Naive thymus-derived CD8-positive, alpha-beta T cell (primary cell): ENCODE results near the gene PPT2. TPM values are rescaled to one million over a fixed set of nuclear protein-coding genes. Genes with fewer than 3 reads are reported as not detected.
A peak's percentile ranks its signal among the peaks of the same experiment; 100 is the strongest.
"Not testable (repeated sequence)": the region's sequence is repeated elsewhere in the genome, so short reads cannot be mapped to it uniquely, and the experiment has no call there.

ENCODE experiments used
- ATAC-seq, 2 donors: fragments of 150-1000 bp; cut with Tn5 transposase in 1 of 2; sonication (Bioruptor Pico), chemical (Tn5 transposase) in 1 of 2; 1 replicate in 1 of 2; 2 replicates in 1 of 2; pipeline ENCODE4 v1.10.0; 2021; ENCODE audit warnings: mild to moderate bottlenecking in 2 of 2, moderate library complexity in 2 of 2
- POLR2A ChIA-PET: fragments of 350-600 bp; sonication (Branson Sonifier 250); formaldehyde crosslinking; loops from one replicate; lab custom pipeline; 2021; ENCODE audit warnings: antibody characterized with exemption; lab: Charles Lee
- DNase-seq, 10 donors: peaks; one replicate each; pipeline versions ENCODE4 v3.0.0 to v3.0.0-alpha.2; 2020 to 2022
- H3K27ac Mint-ChIP-seq, 10 donors: one replicate each; pipeline ENCODE4 v1.8.0; 2020 to 2022; ENCODE audit warnings: mild to moderate bottlenecking in 10 of 10, mixed read lengths in 10 of 10, moderate library complexity in 4 of 10, inconsistent platforms in 1 of 10
- H3K27me3 Mint-ChIP-seq, 5 donors: one replicate each; pipeline ENCODE4 v1.8.0; 2021 to 2022; ENCODE audit warnings: mixed read lengths in 5 of 5
- H3K36me3 Mint-ChIP-seq, 3 donors: one replicate each; pipeline ENCODE4 v1.8.0; 2020 to 2022; ENCODE audit warnings: mixed read lengths in 3 of 3, mild to moderate bottlenecking in 2 of 3, inconsistent platforms in 1 of 3
- H3K4me1 Mint-ChIP-seq, 4 donors: one replicate each; pipeline ENCODE4 v1.8.0; 2021 to 2022; ENCODE audit warnings: mixed read lengths in 4 of 4
- H3K4me3 Mint-ChIP-seq, 10 donors: one replicate each; pipeline ENCODE4 v1.8.0; 2020 to 2022; ENCODE audit warnings: mild to moderate bottlenecking in 10 of 10, mixed read lengths in 10 of 10, moderate library complexity in 6 of 10, inconsistent platforms in 1 of 10
- H3K9me3 Mint-ChIP-seq, 9 donors: one replicate each; pipeline ENCODE4 v1.8.0; 2020 to 2022; ENCODE audit warnings: mixed read lengths in 9 of 9, mild to moderate bottlenecking in 3 of 9, inconsistent platforms in 1 of 9, moderate library complexity in 1 of 9
- polyA plus RNA-seq, 3 donors: library from polyadenylated mRNA; unstranded; fragments of 300-500 nt; fragmentation: Illumina TruSeq; gene quantifications; one replicate each; pipeline ENCODE4 v1.2.3, GENCODE V29; 2021
- total RNA-seq, 8 experiments: library from RNA in 2 of 8; stranded (reverse) in 2 of 8; gene quantifications; one replicate each; pipeline ENCODE4 v1.2.3 and lab custom pipeline; 2021 to 2026

The PPT2 gene
- total and polyA plus RNA-seq, 5 experiments from 2014 or later, result 17.3 to 23.1 (median 20.6) TPM

DNA sequence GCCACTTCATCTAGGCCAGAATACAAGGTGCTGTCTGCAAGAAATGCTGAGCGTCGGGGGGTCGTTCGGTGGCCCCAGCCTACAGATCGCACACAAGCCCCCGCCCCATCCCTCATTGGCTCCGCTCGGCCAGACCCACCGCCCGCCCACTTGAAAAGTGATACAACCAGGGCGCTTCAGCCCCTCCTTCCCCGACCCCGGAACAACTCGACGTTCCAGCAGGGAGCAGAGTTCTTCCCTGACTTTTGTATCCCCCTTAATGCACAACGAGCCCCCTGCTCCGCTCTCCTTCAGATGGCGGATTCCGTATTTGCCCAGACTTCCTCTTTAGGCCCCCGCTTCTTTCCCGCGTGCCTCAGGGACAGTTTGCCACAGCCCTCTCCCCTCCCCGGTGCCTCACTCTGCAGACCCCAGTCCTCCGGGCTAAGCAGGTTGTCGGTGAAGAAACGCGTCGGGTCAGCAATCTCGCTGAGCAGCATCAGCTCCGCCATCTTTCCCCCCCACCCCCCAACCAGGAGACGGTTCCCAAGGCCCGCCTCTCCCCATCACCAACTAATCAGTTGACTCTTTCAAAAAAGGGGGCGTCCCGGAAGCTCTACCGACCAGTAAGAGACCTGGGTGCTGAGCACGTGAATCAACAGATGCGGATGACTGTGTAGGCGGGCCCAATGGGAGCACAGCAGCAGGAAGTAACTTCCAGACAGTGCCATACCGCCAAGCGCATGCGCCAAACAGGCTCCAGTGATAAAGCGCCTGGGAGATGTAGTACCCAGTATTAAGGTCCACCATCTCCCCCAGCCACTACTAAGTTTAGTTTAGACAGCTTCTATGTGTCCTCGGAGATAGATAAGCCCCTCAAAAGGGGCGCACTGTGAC lies 26.0 kb upstream of the PPT2 start, which contains the start of gene ATF6B:
Gene ATF6B (minus strand): TSS at position 530 of the 876 bp plus-strand sequence. CDS start 39 bp downstream, at position 491.
- Mint-ChIP-seq H3K36me3 (peaks cover 5 to 33% (median 10%) of the 10 kb centered on the region in 3 donors), H3K4me1 (peaks cover 26 to 62% (median 57%) of the 10 kb centered on the region in 4 donors), H3K9me3 (no peaks in the 10 kb centered on the region), H3K4me3 (peak within 1 kb of the TSS; percentile 96 to 100 (median 98)), H3K27ac (peak within 1 kb of the TSS; percentile 90 to 99 (median 97)), H3K27me3 (no peaks in the 10 kb centered on the region)
- peak; percentile 86 to 99 (median 97) for DNase-seq
- POLR2A ChIA-PET, result interaction anchor here (0.6 to 6.7 kb wide), 20 partner anchors 9 to 881 kb away, joined by 3 to 116 read pairs (median 4); partner anchors contain the start of genes AGPAT1, CSNK2B, DDX39B and GPANK1
- peak; percentile 95 to 96 for ATAC-seq

DNA sequence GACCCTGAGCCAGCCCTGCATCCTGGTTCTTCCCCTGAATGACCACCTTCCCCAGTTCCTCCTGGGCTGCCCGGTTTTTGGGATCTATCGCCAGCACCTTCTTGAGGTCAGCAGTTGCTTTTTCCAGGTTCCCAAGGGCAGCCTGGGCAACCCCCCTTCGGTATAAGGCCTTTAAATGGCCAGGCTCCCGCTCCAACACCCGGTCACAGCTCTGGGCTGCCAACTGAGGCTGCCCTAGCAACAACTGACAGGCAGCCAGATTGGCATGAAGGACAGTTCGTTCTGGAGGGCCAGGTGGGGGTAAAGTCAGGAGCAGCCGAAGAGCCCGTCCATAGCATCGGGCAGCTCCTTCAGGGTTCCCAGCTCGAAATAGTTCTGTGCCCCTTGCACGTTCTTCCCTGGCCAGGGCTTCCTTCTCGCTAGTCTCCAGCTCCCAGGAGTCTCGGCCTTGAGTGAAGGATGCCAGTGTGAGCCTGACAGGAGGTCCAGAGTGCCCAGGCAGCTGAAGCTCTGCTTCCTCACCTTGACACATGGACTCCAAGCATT lies 25.1 kb upstream of the PPT2 start:
- ATAC-seq (no peak), DNase-seq (peak in 1 of 10 donors; percentile 37)
- H3K9me3 Mint-ChIP-seq, result no peaks in the 10 kb centered on the region
- peak overlapping the region; percentile 90 to 99 (median 97) for H3K27ac Mint-ChIP-seq
- peaks cover 26 to 55% (median 54%) of the 10 kb centered on the region in 4 donors for H3K4me1 Mint-ChIP-seq
- POLR2A ChIA-PET, result interaction anchor here (0.6 to 6.7 kb wide), 14 partner anchors 10 to 880 kb away, joined by 3 to 116 read pairs (median 6); partner anchors contain the start of genes AGPAT1, CSNK2B, DDX39B and GPANK1
- peak overlapping the region in 9 of 10 donors; percentile 96 to 100 (median 98) for H3K4me3 Mint-ChIP-seq
- H3K27me3 Mint-ChIP-seq, result peaks cover 0 to under 1% (median 0%) of the 10 kb centered on the region in 5 donors
- peaks cover 5 to 24% (median 10%) of the 10 kb centered on the region in 3 donors for H3K36me3 Mint-ChIP-seq

DNA sequence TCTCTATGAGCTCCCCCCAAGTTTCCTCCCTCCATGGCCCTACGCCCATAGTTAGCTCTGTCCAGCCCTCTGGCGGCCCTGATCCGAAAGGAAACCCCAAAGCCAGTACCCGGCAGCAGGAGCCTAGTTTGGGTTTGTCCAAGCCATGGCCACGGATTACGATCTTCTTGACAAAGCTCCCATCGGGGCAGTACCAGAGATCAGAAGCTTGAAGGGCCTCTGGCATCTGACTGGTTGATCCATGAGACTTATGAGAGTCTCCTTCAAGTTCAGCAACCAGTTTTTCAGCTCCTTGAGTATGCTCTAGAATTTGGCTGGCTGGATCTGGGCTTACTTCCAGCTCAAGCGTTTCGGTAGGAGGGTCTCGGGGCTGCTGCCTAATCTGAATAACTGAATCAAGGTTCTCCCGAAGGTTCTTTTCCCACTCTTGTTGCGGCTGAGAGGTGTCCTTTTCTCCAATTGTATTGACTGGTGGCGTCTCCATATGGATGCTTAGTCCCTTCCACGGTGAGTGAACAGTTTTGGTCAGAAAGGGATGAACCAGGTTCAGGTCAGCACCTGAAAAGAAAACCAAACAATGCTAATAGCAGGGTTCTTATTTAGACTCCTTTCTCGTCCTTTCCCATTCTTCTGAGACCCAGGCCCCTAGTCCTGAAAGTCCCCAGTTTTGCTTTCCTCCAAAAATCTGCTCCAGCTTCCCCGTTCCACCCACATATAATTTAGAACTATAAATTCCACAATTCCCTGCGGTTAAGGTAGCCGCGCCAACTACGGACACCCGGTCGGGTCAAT lies 24.4 kb upstream of the PPT2 start:
- H3K27ac Mint-ChIP-seq, result peak overlapping the region; percentile 90 to 99 (median 95)
- H3K4me1 Mint-ChIP-seq, result peaks cover 23 to 49% (median 49%) of the 10 kb centered on the region in 4 donors
- H3K36me3 Mint-ChIP-seq, result peaks cover 5 to 17% (median 5%) of the 10 kb centered on the region in 3 donors
- DNase-seq (peak in 1 of 10 donors; percentile 59), ATAC-seq (no peak)
- peak overlapping the region; percentile 90 to 98 (median 95) for H3K4me3 Mint-ChIP-seq
- no peaks in the 10 kb centered on the region for H3K9me3 Mint-ChIP-seq
- POLR2A ChIA-PET, result interaction anchor here (0.6 to 6.7 kb wide), 13 partner anchors 11 to 843 kb away, joined by 3 to 116 read pairs (median 4); partner anchors contain the start of genes AGPAT1, GPSM3, PBX2 and PRRT1
- H3K27me3 Mint-ChIP-seq, result peaks cover 0 to 3% (median 0%) of the 10 kb centered on the region in 5 donors

DNA sequence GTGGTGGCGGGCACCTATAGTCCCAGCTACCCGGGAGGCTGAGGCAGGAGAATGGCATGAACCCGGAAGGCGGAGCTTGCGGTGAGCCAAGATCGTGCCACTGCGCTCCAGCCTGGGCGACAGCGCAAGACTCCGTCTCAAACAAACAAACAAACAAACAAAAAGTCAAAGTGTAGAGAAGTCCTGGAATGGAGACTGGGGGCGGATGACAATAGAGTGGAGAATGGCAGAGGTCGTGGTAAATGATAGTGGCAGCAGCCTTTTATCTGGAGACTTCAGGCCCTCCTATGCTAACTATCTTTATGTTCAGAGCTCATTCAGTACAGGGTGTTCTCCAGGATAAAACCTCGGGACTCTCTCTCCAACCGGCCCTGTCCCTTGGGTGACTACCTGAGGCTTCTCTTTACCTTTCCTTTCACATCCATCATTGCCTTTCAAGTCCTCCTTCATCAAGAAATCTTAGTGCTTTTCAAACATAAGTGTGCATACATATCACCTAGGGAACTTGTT lies 22.4 kb upstream of the PPT2 start:
- Mint-ChIP-seq H3K9me3 (no peaks in the 10 kb centered on the region), H3K27me3 (peaks cover 0 to 3% (median 0%) of the 10 kb centered on the region in 5 donors), H3K36me3 (peaks cover 0 to 6% (median 0%) of the 10 kb centered on the region in 3 donors), H3K27ac (peak overlapping the region in 3 of 10 donors; percentile 25 to 68 (median 50)), H3K4me3 (peak overlapping the region; percentile 9 to 72 (median 50)), H3K4me1 (peaks cover 17 to 38% (median 37%) of the 10 kb centered on the region in 4 donors)
- POLR2A ChIA-PET, result interaction anchor here (0.9 to 6.7 kb wide), 5 partner anchors 21 to 159 kb away, joined by 3 to 116 read pairs (median 21); partner anchors contain the start of genes AGPAT1, DXO, GPSM3 and PBX2
- no peak for ATAC-seq
- peak in 1 of 10 donors; percentile 27 for DNase-seq

DNA sequence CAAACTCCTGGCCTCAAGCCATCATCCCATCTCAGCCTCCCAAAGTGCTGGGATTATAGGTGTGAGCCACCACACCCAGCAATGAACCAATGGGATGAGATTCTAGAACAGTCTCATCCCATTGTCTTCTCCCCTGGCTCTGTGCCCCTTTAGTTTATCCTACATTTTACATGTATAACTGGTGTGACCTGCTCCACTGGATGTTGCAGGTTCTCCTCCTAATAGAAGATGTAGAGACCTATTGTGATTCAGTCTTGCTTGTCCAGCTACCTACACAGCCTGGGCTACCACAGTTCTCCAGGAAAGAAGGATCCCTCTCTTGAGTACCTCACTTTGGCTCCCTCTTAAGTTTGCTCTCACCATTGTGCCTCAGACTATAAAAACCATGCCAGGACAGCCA lies 21.8 kb upstream of the PPT2 start:
- POLR2A ChIA-PET, result interaction anchor here (0.9 to 6.7 kb wide), 2 partner anchors 23 to 61 kb away, joined by 3 to 116 read pairs; partner anchors contain the start of genes GPSM3 and PBX2
- DNase-seq, result peak in 1 of 10 donors; percentile 15
- H3K27me3 Mint-ChIP-seq, result peaks cover 0 to 3% (median 0%) of the 10 kb centered on the region in 5 donors
- H3K9me3 Mint-ChIP-seq, result no peaks in the 10 kb centered on the region
- no peak for ATAC-seq
- H3K27ac Mint-ChIP-seq, result peak overlapping the region in 2 of 10 donors; percentile 11 to 22
- H3K4me1 Mint-ChIP-seq, result peaks cover 12 to 32% (median 31%) of the 10 kb centered on the region in 4 donors
- H3K4me3 Mint-ChIP-seq, result peak overlapping the region in 4 of 10 donors; percentile 6 to 54 (median 27)
- peaks cover 0 to 3% (median 0%) of the 10 kb centered on the region in 3 donors for H3K36me3 Mint-ChIP-seq

DNA sequence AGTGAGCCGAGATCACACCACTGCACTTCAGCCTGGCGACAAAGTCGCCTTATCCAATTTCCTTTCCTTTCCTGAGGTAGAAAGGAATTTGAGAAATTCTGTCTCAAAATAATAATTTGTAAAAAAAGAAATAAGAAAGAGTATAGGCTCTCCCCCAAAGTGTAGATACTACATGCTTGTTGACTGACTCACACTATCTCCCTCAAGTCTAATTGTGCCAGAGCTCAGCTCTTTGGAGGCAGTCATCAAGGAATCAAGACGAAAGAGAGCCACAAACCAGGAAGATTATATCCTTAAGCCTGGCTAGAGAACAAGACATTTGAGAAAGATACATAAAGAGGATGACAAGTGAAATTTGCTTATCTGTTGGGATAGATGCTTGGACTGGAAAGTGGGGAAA lies 20.2 kb upstream of the PPT2 start:
- Mint-ChIP-seq H3K4me3 (no peak overlapping the region), H3K36me3 (no peaks in the 10 kb centered on the region), H3K9me3 (no peaks in the 10 kb centered on the region), H3K27me3 (peaks cover 0 to 3% (median 0%) of the 10 kb centered on the region in 5 donors), H3K27ac (no peak overlapping the region), H3K4me1 (peaks cover 5 to 16% (median 15%) of the 10 kb centered on the region in 4 donors)
- POLR2A ChIA-PET, result no interaction called here
- ATAC-seq (no peak), DNase-seq (no peak)

DNA sequence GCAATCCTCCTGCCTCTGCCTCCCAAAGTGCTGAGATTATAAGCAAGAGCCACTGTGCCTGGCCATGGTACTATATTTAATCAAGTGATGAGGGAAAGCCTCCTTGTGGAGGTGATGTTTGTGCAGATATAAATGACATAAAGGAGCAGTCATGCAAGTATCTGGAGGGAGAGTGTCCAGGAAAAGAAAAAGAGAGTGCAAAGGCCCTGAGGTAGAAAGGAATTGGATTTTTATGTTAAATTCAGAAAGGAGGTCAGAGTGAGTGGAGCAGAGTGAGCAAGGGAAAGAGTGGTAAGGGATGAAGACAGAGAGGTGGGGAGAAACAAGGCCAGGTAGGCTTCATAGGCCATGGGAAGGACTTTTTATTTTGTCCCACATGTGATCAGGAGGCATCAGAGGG lies 16.5 kb upstream of the PPT2 start:
- no peak overlapping the region for H3K4me3 Mint-ChIP-seq
- no peak for ATAC-seq
- peaks cover 0 to 10% (median 6%) of the 10 kb centered on the region in 5 donors for H3K27me3 Mint-ChIP-seq
- H3K36me3 Mint-ChIP-seq, result no peaks in the 10 kb centered on the region
- H3K9me3 Mint-ChIP-seq, result no peaks in the 10 kb centered on the region
- POLR2A ChIA-PET, result no interaction called here
- H3K27ac Mint-ChIP-seq, result peak overlapping the region in 3 of 10 donors; percentile 1 to 19 (median 6)
- no peak for DNase-seq
- peaks cover 0 to 2% (median 0%) of the 10 kb centered on the region in 4 donors for H3K4me1 Mint-ChIP-seq

DNA sequence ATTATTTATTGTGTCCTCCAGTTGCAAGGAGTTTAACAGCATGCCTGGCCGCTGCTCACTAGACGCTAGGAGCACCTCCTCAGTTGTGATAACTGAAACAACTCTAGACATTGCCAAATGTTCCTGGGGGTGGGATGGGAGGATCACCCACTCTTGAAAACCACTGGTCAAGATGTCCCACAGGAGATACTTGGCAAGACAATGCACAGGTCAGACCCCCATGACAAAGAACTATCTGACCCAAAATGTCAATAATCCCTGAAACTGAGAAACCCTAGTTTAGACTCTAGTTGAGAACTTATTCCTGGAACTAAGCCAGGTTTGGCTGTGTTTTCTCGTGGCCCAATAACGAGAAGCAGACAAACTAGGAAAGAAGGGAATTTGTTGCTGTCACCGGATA lies 14.4 kb upstream of the PPT2 start:
- Mint-ChIP-seq H3K4me1 (peaks cover 0 to 2% (median 0%) of the 10 kb centered on the region in 4 donors), H3K4me3 (no peak overlapping the region), H3K9me3 (no peaks in the 10 kb centered on the region), H3K36me3 (no peaks in the 10 kb centered on the region), H3K27me3 (peaks cover 0 to 8% (median 5%) of the 10 kb centered on the region in 5 donors), H3K27ac (no peak overlapping the region)
- POLR2A ChIA-PET, result interaction anchor here (2.0 kb wide), 1 partner anchor 10 kb away, joined by 4 read pairs; the partner anchor contains the start of gene FKBPL
- no peak for ATAC-seq
- no peak for DNase-seq

DNA sequence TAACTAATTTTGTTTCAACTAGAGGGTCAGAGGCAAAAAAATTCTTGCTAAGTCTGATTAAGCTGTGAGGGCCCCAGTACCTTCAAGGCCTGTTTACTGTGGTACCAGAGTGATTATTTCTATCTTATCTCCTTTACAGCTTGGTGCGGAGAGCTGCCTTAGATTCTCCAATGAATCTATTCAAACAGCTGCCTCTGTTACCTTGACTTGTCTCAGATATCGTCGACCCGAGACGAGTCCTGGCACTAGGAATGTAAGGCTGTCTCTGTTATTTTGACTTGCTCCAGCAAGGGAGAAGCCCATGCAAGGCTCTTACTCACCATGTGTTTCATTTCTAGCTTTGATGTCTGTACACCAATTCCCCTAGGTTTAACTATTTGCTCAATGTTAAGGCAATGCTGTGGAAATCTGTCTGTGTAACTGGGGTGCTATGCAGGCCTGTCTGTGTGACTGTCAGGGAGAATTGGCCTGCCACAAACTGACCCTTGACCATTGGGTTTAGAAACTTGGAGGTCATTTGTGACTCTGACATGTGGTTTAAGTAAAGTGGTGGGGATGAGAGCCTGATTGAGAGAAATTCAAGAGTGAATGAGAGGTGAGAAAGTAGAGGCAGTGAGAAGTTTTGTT lies 13.4 kb upstream of the PPT2 start:
- no peaks in the 10 kb centered on the region for H3K36me3 Mint-ChIP-seq

DNA sequence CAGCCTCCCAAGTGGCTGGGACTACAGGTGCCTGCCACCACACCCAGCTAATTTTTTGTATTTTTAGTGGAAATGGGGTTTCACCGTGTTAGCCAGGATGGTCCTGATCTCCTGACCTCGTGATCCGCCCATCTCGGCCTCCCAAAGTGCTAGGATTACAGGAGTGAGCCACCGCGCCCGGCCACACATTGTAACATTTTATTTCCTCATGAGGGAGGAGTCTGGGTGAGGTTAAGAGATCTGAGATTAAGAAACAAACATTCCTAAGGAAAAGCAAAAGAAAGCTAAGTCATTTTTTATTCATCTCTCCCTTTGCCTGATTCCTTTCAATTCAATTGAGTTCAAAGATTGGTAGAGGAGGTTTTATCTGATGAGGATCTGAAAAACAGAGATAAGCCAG lies 9.7 kb upstream of the PPT2 start:
- H3K36me3 Mint-ChIP-seq, H3K27ac Mint-ChIP-seq, DNase-seq, ATAC-seq, H3K9me3 Mint-ChIP-seq, POLR2A ChIA-PET, H3K4me3 Mint-ChIP-seq: not testable (repeated sequence)
- peaks cover 12 to 19% (median 15%) of the 10 kb centered on the region in 4 donors for H3K4me1 Mint-ChIP-seq
- peaks cover 0 to 29% (median 5%) of the 10 kb centered on the region in 5 donors for H3K27me3 Mint-ChIP-seq

More for the DNA sequence above, 13.4 kb upstream of the PPT2 start:
- Mint-ChIP-seq H3K4me1 (peaks cover 0 to 2% (median 0%) of the 10 kb centered on the region in 4 donors), H3K4me3 (no peak overlapping the region), H3K27ac (no peak overlapping the region), H3K27me3 (peaks cover 0 to 8% (median 5%) of the 10 kb centered on the region in 5 donors), H3K9me3 (no peaks in the 10 kb centered on the region)
- POLR2A ChIA-PET, result interaction anchor here (0.6 to 2.0 kb wide), 2 partner anchors 10 to 1515 kb away, joined by 4 read pairs; partner anchors contain the start of gene FKBPL
- ATAC-seq, result no peak
- DNase-seq, result peak in 1 of 10 donors; percentile 2

DNA sequence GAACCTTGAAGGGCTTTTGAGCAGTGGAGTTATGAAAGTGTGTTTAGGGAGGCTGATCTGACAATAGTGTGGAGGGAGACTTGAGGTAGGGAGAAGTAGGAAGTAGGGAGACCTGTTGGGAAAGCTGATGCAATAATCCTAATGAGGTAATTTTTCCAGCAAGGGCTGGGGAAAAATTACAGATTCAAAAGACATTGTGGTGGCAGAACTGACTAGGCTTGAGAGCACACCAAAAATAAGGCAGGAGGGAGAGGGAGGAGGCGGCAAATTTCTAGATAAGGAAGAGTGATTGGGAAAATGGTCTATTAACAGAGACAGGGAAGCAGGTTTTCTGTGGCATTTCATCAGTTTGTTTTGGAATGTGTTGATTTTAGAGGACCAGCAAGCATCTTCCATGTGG lies 7.7 kb upstream of the PPT2 start:
- Mint-ChIP-seq H3K4me1 (peaks cover 24 to 31% (median 30%) of the 10 kb centered on the region in 4 donors), H3K4me3 (no peak overlapping the region), H3K27me3 (peaks cover 0 to 39% (median 9%) of the 10 kb centered on the region in 5 donors), H3K36me3 (peaks cover 0 to 5% (median 0%) of the 10 kb centered on the region in 3 donors), H3K27ac (peak overlapping the region in 1 of 10 donors; percentile 1), H3K9me3 (no peaks in the 10 kb centered on the region)
- ATAC-seq (no peak), DNase-seq (no peak)
- POLR2A ChIA-PET, result interaction anchor here (0.8 kb wide), 1 partner anchor 16 kb away, joined by 3 read pairs; the partner anchor contains the start of gene FKBPL
